Breast epithelium (tissue), 3 donors: Measurements from ENCODE around the gene JMJD1C.

Experiments used
- CTCF ChIP-seq, 3 donors: fragments of 450-650 bp; IDR thresholded peaks; one replicate each; pipeline ENCODE4 v1.5.1; 2016 to 2017; ENCODE audit warnings: antibody characterized with exemption in 3 of 3, mild to moderate bottlenecking in 3 of 3, moderate library complexity in 3 of 3
- POLR2A ChIP-seq: fragments of 450-650 bp; IDR thresholded peaks from one replicate; pipeline ENCODE4 v1.6.1; 2016; ENCODE audit warnings: antibody characterized with exemption, mild to moderate bottlenecking, moderate library complexity

- TF ChIP-seq CTCF (IDR thresholded peaks at IDR 0.05) (no peak), POLR2A (no peak)
Measured at GRCh38 chr10:63436225-63436624, 29.6 kb downstream of the JMJD1C start.
